ENCODE measurements around the gene PRPH2. TPM values are rescaled to one million over a fixed set of nuclear protein-coding genes. Genes with fewer than 3 reads are reported as not detected.

Gene PRPH2, protein sequence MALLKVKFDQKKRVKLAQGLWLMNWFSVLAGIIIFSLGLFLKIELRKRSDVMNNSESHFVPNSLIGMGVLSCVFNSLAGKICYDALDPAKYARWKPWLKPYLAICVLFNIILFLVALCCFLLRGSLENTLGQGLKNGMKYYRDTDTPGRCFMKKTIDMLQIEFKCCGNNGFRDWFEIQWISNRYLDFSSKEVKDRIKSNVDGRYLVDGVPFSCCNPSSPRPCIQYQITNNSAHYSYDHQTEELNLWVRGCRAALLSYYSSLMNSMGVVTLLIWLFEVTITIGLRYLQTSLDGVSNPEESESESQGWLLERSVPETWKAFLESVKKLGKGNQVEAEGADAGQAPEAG
- total RNA-seq = not detected in 2 replicates

DNA sequence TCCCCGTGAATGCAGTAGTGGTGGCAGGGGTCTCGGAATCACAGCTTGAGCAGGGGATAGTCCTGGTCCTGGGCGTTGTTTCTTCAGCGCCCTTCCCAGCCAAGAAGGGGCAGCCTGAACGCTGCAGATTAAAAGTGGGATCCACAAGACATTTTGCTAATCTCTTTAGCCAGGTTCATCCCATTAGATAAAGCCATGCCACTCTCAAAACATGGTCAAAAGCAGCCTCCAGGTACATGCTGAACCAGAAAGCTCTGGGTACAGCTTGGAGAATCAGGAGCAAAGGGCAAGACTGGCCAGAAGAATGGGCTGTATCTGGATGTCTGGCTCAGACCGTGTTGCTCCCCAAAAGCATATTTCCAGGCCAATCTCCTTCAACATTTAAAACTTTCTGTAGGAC, at the start of gene PRPH2:
PRPH2 (minus strand) TSS at position 101 of the 400 bp plus-strand sequence. CDS start 263 bp downstream, outside the sequence.
- intact Hi-C loops (cut with micrococcal nuclease) = no loop called here

DNA sequence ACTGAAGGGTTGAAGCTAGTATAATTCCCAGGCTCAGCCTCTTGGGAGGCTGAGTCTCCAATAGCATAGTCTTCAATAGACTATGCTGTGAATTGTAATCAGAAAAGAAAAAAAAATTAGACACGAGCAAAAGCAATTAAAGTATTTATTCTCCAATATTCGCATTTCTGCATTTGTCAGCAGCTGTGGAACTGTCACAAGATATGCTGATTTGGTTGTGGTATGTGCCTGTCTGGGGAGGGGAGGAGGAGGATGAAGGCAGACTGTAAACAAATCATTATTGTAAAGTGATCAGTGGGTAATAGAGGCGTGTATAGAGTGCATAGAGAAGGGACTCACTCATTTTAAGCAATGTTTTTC, 49.3 kb upstream of the PRPH2 start:
- intact Hi-C loops (cut with micrococcal nuclease) = loop anchor here (1.0 to 10.0 kb wide), 11 partner anchors 11 to 719 kb away; partner anchors contain the start of genes BICRAL, KLC4, KLHDC3 and MRPL2

DNA sequence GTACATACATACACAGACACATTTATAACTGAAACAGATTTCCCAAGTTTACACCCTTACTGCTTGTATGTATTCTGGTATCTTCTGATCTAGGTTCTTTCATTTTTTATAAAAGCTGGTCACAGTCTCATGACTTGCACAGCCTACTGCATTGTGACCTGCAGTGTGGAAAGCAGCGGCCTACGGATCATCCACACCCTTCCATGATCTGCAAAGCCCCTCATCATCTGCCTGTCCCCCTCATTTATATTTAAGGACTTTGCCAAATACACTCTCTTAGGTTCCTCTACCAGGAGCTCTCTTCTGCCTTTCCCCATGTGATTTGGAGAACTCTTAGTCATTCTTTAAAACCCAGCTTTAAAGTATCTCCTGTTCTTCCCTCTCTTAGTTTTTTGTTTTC, 47.4 kb upstream of the PRPH2 start:
- intact Hi-C loops (cut with micrococcal nuclease) = loop anchor here (2.0 to 10.0 kb wide), 5 partner anchors 43 to 718 kb away; partner anchors contain the start of genes SRF, TAF8 and TRERF1

DNA sequence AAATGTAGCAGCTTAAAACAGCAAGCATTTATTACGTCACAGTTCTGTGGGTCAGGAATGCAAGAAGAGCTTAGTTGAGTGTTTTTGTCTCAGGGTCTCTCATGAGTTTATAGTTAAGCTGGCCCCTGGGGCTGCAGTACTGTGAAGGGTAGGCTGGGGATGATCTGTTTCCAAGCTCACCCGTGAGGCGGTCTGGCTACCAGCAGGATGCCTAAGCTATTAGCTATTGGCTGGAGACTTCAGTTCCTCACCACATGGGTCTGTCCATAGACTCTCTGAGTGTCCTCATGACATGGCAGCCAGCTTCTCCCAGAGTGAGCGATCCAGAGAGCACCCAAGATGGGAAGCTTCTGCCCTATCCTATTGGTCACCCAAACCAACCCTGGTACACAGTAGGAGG, 46.7 kb upstream of the PRPH2 start:
- intact Hi-C loops (cut with micrococcal nuclease) = no loop called here

DNA sequence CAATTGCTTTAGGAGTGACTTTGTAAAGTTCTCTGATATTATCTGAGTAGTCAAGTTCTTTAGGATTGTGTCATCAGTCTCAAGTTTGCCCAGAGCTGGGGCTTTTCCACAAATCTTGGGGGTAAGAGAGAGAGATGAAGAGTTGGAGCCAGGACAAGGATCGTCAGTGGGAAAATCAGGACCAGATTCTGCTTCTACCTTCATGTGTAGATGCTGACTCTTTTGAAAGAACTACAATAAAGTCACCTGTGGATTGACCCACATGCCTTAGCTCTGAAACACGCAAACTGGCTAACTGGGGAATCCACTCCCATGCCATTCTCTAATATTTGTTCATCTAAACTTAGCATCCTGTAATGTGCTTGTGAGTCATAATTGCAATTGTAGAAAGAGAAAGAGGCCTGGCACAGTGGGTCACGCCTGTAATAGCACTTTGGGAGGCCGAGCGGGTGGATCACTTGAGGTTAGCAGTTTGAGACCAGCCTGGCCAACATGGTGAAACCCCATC, 43.8 kb upstream of the PRPH2 start:
- intact Hi-C loops (cut with micrococcal nuclease) = no loop called here

DNA sequence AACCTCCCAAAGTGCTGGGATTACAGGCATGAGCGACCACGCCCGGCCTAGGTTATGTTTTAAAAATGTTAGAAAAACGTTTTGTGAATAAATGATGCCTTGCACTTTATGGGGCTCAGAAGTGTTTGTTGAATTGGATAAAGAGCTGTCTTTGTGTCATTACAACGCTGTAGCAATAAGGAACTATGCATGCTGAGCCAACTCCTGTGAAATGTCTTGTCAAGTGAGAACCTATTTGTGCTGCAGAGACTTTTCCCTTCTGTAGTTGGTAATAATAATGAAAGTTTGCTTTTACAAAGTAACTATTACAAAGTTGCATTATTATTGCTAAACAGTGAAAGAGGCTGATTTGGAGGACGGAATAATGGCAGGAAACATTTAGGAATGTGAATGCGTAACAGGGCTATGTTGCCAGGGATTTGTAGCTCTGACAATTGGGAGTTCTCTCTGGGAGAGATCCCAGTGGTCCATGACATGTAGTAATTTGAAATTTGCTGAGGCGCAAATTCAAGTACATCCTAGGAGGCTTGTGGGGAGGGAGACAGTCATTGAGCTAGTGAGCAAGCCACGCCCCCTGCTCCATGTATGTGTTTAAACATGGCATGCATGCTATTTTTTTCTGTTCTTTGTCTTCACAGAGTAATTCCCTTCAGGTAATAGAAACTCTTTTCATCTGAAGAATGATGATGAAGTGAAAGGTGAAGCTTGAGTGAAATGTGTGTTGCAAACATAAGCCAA, 42.7 kb upstream of the PRPH2 start:
- intact Hi-C loops (cut with micrococcal nuclease) = no loop called here

DNA sequence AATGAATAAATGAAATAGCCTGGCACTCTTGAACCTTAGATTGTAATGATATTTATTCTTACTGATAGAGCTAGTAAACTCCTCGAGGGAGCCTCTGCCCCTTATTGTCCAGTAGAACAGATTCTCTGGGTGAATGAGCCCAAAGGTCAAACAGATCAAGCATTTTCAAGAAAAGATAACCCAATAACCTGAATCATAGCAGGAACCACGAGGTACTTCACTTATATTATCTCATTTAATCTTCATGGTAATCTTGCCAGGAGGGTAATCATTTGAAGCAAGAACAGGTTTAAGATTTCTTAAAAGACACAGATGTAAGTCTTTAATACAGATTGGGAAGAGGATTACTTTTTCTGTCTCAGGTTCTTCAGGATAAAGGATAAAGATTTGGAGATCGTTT, 40.6 kb upstream of the PRPH2 start:
- intact Hi-C loops (cut with micrococcal nuclease) = no loop called here

DNA sequence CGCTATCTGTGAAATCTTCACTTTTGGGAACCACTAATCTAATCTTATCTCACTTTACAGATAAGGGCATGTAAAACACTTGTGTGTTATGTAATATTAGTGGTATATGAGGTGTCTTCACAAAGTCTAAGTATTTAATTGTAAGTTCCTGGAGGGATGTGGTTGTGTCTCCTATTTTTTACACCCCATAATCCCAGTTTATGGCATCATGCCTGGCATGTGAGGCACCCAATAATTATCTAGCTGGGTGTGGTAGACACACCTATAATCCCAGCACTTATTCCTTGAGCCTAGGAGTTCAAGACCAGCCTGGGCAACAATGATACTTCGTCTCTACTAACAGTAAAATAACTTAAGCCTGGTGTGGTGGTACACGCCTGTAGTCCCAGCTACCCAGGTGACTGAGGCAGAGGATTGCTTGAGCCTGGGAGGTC, 40.0 kb upstream of the PRPH2 start:
- intact Hi-C loops (cut with micrococcal nuclease) = no loop called here

DNA sequence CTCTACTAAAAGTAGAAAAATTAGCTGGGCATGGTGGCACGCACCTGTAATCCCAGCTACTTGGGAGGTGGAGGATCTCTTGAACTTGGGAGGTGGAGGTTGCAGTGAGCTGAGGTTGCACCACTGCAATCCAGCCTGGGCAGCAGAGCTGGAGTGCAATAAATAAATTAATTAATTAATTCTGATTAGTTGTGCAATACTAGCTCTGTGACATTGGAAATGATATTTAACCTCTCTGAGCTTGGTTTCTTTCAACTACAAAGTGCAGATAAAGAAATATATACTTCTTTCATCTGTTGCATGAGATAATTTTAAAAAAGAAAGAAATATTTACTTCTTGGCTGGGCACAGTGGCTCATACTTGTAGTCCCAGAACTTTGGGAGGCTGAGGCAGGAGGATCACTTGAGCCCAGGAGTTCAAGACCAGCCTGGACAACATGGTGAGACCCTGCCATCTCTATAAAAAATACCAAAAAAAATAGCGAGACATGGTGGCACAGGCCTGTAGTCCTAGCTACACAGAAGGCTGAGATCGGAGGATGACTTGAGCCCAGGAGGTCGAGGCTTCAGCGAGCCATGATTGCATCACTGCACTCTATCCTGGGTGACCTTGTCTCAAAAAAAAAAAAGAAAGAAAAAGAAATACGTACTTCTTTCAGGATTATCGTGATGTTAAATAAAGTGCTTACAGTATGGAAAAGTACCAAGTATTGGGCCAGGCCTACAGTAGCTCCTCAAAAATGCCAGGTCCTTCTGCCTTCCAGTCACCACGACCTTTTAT, 39.1 kb upstream of the PRPH2 start:
- intact Hi-C loops (cut with micrococcal nuclease) = no loop called here

DNA sequence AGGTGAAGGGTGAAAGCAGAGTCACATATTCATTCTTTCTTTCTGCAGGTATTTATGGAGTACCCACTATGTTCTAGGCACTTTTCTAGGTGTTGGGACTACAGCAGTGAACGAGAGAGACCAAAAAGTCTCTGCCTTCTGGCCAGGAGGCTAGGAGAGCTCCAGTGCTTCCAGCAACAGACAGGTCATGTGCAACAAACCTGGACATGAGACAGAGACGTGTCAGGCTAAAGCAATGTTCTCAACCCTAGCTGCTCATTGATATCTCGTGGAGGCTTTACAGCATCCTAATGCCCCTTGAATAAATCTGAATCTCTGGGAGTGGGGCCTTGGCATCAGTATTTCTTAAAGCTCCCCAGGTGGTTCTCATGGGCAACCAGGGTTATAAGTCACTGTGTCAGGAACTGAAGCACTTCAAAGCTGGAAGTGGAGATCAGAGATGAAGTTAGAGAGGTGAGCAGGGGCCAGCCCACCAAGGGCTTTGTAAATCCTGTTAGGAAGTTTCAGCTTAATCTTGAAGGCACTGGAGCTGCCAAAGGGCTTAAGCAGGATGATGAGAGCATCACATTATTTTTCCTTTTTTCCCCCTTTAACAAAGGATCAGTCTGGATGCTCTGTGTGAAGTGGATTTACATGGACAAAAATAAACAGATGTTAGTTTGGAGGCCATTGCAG, 36.5 kb upstream of the PRPH2 start:
- intact Hi-C loops (cut with micrococcal nuclease) = no loop called here

DNA sequence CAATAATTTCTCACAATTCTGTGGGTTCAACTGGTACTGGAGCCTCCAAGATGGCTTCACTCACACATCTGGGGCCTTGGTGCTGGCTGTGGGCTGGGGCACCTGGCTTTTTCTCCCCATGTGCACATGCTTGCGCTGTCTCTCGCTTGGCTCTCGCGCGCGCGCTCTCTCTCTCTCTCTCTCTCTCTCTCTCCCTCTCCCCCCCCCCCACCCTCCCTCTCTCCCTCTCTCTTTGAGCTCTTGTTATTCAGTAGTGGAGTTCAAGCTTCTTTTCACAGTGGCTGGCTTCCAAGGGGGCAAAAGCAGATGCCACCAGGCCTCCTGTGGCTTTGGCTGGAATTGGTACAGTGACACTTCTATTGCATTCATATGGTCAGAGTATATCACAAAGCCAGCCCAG, 34.3 kb upstream of the PRPH2 start:
- intact Hi-C loops (cut with micrococcal nuclease) = no loop called here

DNA sequence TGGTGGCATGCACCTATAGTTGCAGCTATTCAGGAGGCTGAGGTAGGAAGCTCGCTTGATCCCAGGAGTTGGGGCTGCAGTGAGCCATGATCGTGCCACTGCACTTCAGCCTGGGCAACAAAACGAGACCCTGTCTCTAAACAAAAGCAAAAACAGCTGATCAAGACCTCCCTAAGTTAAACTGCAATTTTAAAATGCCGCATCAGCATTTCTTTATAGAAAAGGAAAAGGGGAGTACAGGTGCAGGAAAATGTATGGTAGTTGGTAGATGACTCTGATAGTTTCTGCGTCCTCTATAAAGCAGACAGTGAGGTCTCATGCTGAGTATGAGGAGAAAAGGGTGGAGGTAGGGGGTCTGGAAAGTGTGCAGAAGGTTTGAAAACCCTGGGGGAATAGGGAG, 32.4 kb upstream of the PRPH2 start:
- intact Hi-C loops (cut with micrococcal nuclease) = no loop called here

DNA sequence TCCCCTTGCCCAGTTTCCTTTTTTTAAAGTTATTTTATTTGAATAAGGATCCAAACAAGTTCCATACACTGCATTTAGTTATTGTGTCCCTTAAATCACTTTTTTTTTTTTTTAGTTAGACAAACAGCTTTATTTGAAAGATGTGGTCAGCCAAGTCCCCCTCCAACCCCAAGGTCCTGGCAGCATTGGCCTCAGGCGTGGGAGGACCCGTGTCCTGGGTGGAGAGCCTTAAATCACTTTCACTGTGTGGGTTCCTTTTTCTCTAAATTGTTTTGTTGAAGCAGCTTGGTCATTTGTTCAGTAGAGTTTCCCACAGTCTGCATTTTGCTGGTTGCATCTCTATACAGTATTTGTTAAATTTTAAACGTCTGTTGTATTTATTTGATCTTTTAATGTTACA, 28.7 kb upstream of the PRPH2 start:
- intact Hi-C loops (cut with micrococcal nuclease) = no loop called here

DNA sequence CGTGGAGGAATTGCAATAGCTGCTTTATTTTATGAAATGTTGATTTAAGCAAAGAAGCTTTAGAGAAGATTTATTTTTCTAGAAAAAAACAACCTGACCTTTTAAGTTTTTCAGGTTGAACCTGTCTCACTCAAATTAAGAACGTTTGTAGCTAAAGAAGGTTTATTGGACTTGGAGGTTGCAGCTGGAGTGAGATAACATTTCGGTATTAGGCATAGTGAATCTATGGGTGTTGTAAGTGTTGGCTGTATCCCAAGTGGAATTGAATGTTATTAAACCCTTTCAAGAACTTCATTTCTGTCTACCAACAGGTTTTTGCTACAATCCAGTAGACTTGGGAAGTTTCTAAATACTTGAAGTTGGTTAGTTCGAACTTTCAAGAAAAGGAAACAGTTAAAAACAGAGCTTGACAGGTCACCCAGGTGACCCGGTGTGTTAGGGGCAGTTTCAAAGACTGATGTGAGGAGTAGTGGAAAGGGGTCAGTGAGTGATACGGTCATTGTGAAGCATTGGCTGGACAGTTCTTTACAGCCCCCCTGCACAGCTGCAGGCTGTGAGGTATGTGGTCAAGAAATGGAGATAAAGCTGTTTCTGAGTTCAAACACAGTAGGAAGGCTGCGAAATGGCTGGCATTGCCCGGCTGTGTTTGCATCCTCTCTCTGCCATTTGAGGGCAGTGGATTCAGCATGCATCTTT, 26.0 kb upstream of the PRPH2 start:
- intact Hi-C loops (cut with micrococcal nuclease) = loop anchor here (10.0 kb wide), 1 partner anchor 534 kb away; the partner anchor contains the start of gene MRPS10

DNA sequence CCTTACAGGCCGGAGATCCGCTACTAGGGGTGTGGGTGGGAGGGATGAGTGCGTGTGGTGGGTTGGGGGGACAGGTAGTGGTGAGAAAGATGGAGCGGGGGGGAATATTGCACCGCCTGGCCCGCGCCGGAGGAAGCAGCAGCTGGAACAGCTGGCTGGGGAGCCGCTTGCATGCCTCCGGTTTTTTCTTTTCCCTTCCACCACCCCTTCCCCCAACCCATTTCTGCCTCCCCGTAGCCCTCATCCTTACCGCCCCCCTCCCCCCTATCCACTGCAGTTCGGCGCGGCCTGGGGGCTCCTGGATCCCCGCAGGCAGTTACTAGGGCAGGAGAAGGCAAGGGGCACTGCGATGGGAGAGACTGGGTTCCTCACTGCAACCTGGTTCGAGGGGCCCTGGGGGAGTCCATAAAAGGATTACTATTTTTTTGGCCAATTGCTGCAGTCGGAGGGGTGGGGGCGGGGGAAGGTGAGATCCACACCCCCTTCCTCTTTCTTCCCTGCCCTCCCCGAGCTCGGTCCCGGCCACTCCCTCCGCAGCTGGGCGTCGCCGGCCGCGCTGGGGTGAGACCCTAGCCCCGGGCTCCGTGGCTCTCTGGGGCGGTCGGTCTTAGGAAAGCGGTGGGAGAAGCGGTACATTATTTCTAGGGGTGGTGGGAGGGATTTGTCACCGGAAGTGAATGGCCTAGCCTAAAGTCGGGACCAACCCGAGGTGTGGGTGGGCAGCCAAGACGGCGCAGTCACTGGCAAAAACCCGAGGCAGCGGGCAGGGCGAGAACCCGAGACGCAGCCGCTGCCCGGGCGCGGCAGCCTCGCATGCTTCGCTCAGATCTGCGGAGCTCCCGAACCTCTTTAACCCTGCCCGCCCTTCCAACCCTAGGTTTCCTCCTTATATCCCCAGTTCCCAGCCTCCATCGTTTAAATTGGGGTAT, 24.3 kb upstream of the PRPH2 start:
- intact Hi-C loops (cut with micrococcal nuclease) = loop anchor here (1.0 to 10.0 kb wide), 18 partner anchors 20 to 1674 kb away; partner anchors contain the start of genes BICRAL, BYSL, CNPY3 and GTPBP2

DNA sequence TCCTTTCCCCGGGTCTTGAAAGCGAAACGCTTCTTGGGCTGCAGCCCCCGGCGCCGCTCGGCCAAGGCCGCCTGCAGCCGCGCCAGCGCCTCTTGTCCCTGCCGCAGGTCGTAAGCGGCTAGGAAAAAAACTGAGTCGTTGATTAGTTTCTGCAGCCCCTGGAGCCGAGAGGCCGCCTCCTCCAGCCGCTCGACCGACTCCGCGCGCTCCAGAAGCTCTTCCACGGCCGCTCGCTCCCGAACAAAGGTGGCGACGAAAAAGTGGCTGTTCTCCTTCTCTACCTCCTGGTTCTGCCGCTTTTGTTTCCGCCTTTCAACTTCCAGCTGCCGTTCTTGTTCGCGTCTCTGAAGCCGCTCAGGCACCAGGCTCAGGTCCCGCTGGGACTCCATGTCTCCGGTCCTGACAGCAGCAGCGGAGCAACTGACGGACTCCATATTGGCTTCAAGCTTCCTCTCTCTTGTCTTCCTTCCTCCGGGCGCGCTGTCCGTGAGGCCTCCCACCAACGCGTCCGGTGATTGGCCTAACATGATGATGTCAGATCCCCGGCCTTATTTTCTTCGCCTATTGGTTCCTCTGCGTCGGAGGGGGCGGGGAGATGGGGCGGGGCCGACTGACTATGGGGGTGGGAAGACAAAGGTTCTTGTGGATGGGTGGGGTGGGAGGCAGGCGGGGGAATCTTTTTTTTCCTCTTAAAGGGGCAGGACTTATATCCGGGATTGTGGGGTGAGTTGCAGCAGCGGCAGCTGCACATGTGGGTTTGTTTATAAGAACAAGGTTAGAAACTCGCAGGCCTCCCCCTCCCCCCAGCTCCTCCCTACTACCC, 23.5 kb upstream of the PRPH2 start, which contains the start of gene TBCC:
TBCC (minus strand) TSS at position 464 of the 823 bp plus-strand sequence; CDS start at position 434, 30 bp downstream.
- intact Hi-C loops (cut with micrococcal nuclease) = loop anchor here (1.0 to 10.0 kb wide), 18 partner anchors 20 to 1673 kb away; partner anchors contain the start of genes BICRAL, BYSL, CNPY3 and GTPBP2

DNA sequence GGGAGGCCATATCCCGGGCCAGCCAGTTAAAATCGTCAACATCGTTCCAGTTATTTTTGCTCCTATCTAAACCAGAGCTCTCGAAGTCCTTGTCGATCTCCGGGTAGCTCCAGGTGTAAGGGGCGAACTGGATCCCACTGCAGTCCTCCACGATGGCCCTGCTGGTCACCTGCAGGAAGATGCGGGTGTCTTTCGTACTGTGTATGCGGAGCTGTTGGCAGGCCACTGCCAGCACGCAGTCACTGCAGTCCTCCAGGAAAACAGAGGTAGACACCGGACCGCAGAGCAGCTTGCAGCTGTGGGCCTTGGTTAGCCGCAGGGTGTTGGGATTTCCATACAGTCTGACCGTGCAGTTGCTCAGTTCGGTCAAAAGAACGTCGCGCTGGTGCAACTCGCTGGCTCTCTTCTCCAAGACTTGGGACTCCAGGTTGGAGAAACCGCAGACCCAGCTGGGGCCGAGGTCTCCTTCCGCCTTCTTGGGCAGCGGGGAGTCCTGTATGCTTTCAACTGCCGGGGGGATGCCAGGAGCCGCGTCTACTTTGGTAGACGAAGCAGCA, 22.8 kb upstream of the PRPH2 start:
- intact Hi-C loops (cut with micrococcal nuclease) = loop anchor here (10.0 kb wide), 1 partner anchor 530 kb away; the partner anchor contains the start of gene MRPS10
